Spinal cord (tissue), 10 donors: ENCODE measurements around the gene MAPK6. TPM values are rescaled to one million over a fixed set of nuclear protein-coding genes. Genes with fewer than 3 reads are reported as not detected.

ENCODE experiments used
- DNase-seq, 6 donors: peaks; one replicate each; pipeline versions ENCODE4 v3.0.0 to v3.0.0-alpha.2; 2013 to 2015; ENCODE audit warnings: low spot score in 6 of 6, low read depth in 4 of 6
- H3K27ac ChIP-seq: one replicate; pipeline ENCODE4 v1.5.1; 2013; ENCODE audit warnings: low read depth, low read length, control low read depth
- H3K27me3 ChIP-seq: one replicate; pipeline ENCODE4 v1.6.1; 2013; ENCODE audit warnings: low read length; ENCODE audit not compliant: control insufficient read depth, insufficient read depth
- H3K36me3 ChIP-seq: one replicate; pipeline ENCODE4 v1.6.1; 2013; ENCODE audit warnings: low read length; ENCODE audit not compliant: control insufficient read depth, insufficient read depth
- H3K4me1 ChIP-seq: one replicate; pipeline ENCODE4 v1.6.1; 2013; ENCODE audit warnings: low read length; ENCODE audit not compliant: control insufficient read depth, insufficient read depth
- H3K4me3 ChIP-seq: one replicate; pipeline ENCODE4 v1.5.1; 2013; ENCODE audit warnings: low read depth, low read length, control low read depth
- H3K9me3 ChIP-seq: one replicate; pipeline ENCODE4 v1.6.1; 2013; ENCODE audit warnings: low read length; ENCODE audit not compliant: control insufficient read depth, insufficient read depth
- WGBS: methylation state at CpG from one replicate; pipeline ENCODE4 v1.1.5; 2013; ENCODE audit warnings: missing lambda C conversion rate; ENCODE audit not compliant: insufficient coverage; 5-methylcytosine and 5-hydroxymethylcytosine counted together
- polyA plus RNA-seq, 2 donors: library from polyadenylated mRNA; unstranded; fragments of 120-200 nt; gene quantifications; one replicate each; pipeline ENCODE4 v1.2.1, GENCODE V29; 2013; ENCODE audit not compliant: insufficient read length in 2 of 2
- total RNA-seq, 2 donors: library from RNA; depleted of rRNA in 1 of 2; stranded (reverse); fragments of 120-200 nt in 1 of 2; fragments of >200 nt in 1 of 2; gene quantifications; one replicate each; pipeline versions ENCODE4 v1.2.3 to v1.2.4, GENCODE V29; 2013 to 2014
- donor health status: healthy.

The MAPK6 gene
- total and polyA plus RNA-seq, 4 donors: 36.5 to 85.9 (median 64.3) TPM

DNA sequence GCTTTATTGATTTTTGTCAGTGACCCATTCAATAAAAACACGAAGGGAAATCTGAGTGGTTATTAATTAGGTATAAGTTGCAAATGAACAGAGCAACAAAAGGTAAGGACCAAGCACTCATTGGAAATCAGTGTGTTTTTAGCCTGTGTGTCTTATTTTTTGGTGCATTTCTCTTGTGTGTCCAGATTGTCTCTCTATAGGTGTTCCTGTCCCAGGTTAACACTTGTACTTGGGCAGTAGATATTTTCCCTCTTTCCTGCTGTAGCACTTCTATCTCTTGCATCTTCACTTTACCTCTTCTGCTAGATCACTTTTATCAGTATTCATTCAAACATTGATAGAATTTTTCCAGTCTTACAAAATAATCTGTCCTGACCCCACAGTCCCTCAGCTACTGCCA is 37.0 kb downstream of the MAPK6 start:
- Histone ChIP-seq H3K36me3 (peaks cover 21% of the 10 kb centered on the region), H3K27ac (no peak overlapping the region), H3K4me1 (no peaks in the 10 kb centered on the region), H3K4me3 (no peak overlapping the region), H3K27me3 (no peaks in the 10 kb centered on the region), H3K9me3 (no peaks in the 10 kb centered on the region)
- WGBS: no CpG with 5 or more reads among the region's 1 CpG
- DNase-seq: no peak

DNA sequence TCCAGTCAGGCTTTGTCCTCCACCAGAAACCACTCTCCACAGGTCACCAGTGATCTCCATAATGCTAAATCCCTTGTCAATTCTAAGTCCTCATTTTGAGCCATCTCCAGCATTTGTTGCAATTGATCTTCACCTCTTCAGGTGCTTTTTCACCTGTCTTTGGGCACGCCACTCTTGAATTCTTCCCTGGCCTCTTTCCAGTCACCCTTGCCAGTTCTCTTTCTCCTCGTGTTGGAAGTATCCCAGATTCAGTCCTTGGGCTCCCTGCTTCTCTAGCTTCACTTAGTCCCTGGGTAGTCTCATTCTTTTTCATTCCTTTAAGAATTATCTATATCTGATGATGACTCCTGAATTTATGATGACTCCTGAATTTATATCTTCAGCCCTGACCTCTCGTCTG is 37.5 kb downstream of the MAPK6 start:
- Histone ChIP-seq H3K27me3 (no peaks in the 10 kb centered on the region), H3K9me3 (no peaks in the 10 kb centered on the region), H3K27ac (no peak overlapping the region), H3K4me3 (no peak overlapping the region), H3K4me1 (no peaks in the 10 kb centered on the region), H3K36me3 (peaks cover 20% of the 10 kb centered on the region)
- DNase-seq: no peak
- 88% methylated on average over 3 of the region's 3 CpGs for WGBS

GRCh38 chr15:52057996-52058395 is 39.0 kb downstream of the MAPK6 start:
- H3K4me1 ChIP-seq: no peaks in the 10 kb centered on the region
- H3K27ac ChIP-seq: no peak overlapping the region
- H3K9me3 ChIP-seq: no peaks in the 10 kb centered on the region
- no peaks in the 10 kb centered on the region for H3K27me3 ChIP-seq
- H3K4me3 ChIP-seq: no peak overlapping the region
- H3K36me3 ChIP-seq: peaks cover 26% of the 10 kb centered on the region
- no peak for DNase-seq

- H3K9me3 ChIP-seq: no peaks in the 10 kb centered on the region
- no peaks in the 10 kb centered on the region for H3K4me1 ChIP-seq
- no peak for DNase-seq
- H3K4me3 ChIP-seq: no peak overlapping the region
- H3K36me3 ChIP-seq: peaks cover 18% of the 10 kb centered on the region
- 89% methylated on average over 1 of the region's 1 CpG for WGBS
- H3K27ac ChIP-seq: no peak overlapping the region
- no peaks in the 10 kb centered on the region for H3K27me3 ChIP-seq
These were observed 41.5 kb downstream of the MAPK6 start for GRCh38 chr15:52060501-52060900.

DNA sequence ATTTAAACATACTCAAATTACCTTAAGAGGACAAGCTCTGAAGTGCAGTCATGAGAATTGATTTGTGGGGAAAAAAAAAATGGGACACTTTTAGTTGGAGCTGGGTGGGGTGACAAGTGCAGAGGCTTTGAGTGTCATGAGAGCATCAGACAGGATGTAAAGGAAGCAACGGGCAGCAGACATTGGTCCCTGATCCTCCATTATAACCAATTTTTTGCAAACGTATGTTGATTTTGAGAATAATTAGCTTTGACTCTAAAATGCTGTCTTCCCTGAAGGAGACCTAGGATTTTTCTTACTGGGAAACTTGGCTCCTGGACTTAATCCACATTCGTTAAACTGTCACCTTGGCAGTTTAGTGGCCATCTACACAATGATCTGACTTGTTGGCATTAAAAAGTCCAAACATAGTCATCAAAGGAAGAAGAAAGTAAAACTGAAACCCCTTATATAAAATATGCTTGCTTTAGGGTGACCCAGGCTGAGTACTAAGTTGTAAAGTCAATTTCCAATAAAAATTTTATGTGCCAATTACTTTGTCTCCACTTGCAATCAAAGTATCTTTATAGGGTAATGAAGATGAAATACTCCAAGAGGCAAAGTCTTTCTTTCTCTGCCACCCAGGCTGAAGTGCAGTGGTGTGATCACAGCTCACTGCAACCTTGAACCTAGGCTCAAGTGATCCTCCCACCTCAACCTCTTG is 48.0 kb downstream of the MAPK6 start:
- no peaks in the 10 kb centered on the region for H3K27me3 ChIP-seq
- peaks cover 9% of the 10 kb centered on the region for H3K36me3 ChIP-seq
- no peak for DNase-seq
- no peaks in the 10 kb centered on the region for H3K9me3 ChIP-seq
- H3K4me3 ChIP-seq: no peak overlapping the region
- no peaks in the 10 kb centered on the region for H3K4me1 ChIP-seq
- 100% methylated on average over 1 of the region's 3 CpGs for WGBS
- H3K27ac ChIP-seq: no peak overlapping the region

GRCh38 chr15:52067545-52067926 is 48.5 kb downstream of the MAPK6 start:
- no peak for DNase-seq
- Histone ChIP-seq H3K27me3 (no peaks in the 10 kb centered on the region), H3K36me3 (peaks cover 4% of the 10 kb centered on the region), H3K9me3 (no peaks in the 10 kb centered on the region), H3K4me3 (no peak overlapping the region), H3K27ac (no peak overlapping the region), H3K4me1 (no peaks in the 10 kb centered on the region)

DNA sequence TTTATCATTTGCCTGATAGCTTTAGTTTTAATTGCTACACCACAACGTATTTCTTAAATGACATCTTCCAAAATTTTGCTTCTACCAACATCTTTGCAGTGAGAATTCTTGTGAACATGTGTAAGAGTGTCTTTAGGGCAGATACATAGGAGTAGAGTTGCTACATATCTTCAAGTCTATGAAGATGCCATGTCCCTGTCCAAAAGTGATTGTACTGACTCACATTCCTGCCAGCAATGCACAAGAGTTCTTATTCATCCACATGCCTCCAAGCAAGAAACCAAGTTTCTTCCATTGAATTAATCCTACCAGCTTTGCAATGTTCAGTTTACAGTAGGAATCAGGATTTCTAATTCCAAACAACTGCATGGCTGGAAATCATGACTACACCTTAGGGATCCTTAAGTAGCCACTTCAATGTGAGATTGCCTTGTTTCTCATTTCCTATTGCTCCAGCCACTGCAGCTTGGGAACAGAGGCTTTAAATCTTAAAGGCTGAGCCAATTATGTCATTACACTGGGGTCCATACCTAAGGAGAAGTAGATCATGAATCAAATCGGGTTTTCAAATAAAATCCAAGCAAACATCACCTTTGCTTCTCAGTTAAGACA is 49.1 kb downstream of the MAPK6 start:
- H3K9me3 ChIP-seq: no peaks in the 10 kb centered on the region
- DNase-seq: peak in 2 of 6 donors; percentile 29 to 86
- WGBS: no CpG with 5 or more reads among the region's 2 CpGs
- no peaks in the 10 kb centered on the region for H3K4me1 ChIP-seq
- H3K36me3 ChIP-seq: no peaks in the 10 kb centered on the region
- H3K4me3 ChIP-seq: no peak overlapping the region
- H3K27me3 ChIP-seq: no peaks in the 10 kb centered on the region
- no peak overlapping the region for H3K27ac ChIP-seq

- Histone ChIP-seq H3K27me3 (no peaks in the 10 kb centered on the region), H3K4me1 (no peaks in the 10 kb centered on the region), H3K27ac (no peak overlapping the region), H3K4me3 (no peak overlapping the region), H3K9me3 (no peaks in the 10 kb centered on the region), H3K36me3 (no peaks in the 10 kb centered on the region)
- WGBS: 67% methylated on average over 4 of the region's 5 CpGs
- no peak for DNase-seq
These were observed 50.5 kb downstream of the MAPK6 start for GRCh38 chr15:52069559-52069958.

DNA sequence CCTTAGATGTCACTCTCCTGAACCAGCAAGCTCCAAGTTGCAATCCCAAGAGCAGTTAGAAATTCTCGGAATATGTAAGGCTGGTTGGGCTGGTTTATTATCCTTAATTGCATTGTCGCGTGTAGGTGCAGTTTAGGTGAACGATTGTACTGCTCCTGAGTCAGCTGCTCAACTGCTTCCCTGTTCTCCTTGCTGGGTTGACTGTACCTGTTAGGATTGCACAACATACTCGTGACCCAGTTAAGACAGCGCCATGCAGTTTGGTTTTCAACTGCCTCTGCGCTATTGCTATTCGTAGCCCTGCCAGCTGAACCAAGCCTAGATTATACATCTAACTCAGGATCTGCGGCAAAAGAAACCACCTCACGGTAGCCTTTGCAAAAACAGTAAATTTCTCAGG is 52.6 kb downstream of the MAPK6 start:
- DNase-seq: no peak
- Histone ChIP-seq H3K4me3 (no peak overlapping the region), H3K9me3 (no peaks in the 10 kb centered on the region), H3K27ac (no peak overlapping the region), H3K27me3 (no peaks in the 10 kb centered on the region), H3K36me3 (no peaks in the 10 kb centered on the region), H3K4me1 (no peaks in the 10 kb centered on the region)
- 89% methylated on average over 10 of the region's 10 CpGs for WGBS
